ENCODE measurements around the gene TICAM1.

- no peak for TF ChIP-seq CTCF (conservative IDR thresholded peaks at IDR 0.05; ENCODE audit: low read depth, low read length)
- no peak for TF ChIP-seq EZH2 (IDR thresholded peaks at IDR 0.05; ENCODE audit: borderline replicate concordance, low read depth, low read length, poor library complexity, severe bottlenecking)
Observed at GRCh38 chr19:4775627-4776152, 55.8 kb downstream of the TICAM1 start.
